22Rv1 (cell line): ENCODE data around the gene PRR36.
"Not testable (repeated sequence)": the region's sequence is repeated elsewhere in the genome, so short reads cannot be mapped to it uniquely, and the experiment has no call there.

ENCODE experiments used
- H3K27ac ChIP-seq: fragments of 450-650 bp; 2 replicates; pipeline ENCODE4 v1.5.1; 2017
- ZFX ChIP-seq: fragments of 450-650 bp; IDR thresholded peaks from 2 replicates; pipeline ENCODE4 v1.6.1; 2017; ENCODE audit warnings: antibody characterized with exemption, borderline replicate concordance
- TF ChIP-seq, protein P1 (sequence below): fragments of 450-650 bp; IDR thresholded peaks from 2 replicates; pipeline ENCODE4 v1.5.1; 2017; ENCODE audit warnings: mild to moderate bottlenecking

The PRR36 gene

DNA sequence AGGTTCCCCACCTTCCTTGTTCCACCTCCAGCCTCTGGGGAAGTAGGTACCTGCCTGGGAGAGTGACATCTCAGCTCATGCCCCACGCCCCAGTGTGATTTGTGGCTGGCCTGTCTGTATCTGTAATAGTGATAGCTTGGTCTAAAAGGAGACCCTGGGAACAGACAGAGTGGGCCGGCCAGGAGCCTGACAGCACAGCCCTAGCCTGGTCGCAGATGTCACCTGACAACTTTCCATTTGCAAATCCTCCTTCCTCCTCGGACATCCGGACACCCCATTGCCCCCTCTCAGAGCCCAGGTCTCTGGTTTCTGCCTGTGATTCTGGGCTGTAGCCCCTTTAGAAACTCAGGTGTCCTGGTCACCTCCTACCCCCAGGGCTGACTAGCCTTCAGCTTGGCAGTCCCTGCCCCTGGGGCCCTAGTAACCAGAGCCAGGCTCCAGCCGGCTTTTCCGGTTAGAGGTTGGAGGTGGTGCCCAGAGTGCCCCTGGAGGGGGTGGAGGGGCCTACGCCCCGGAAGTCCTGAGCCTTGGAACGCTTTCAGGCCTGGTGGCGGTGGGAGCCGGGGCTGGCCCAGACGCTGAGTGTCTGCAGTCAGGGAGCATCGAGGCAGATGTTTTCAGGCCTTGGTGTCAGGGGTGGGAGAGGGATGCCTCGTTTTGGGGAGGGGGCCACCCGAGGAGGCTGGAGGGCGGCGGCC, 20.6 kb upstream of the PRR36 start:
- TF ChIP-seq, protein P1, sequence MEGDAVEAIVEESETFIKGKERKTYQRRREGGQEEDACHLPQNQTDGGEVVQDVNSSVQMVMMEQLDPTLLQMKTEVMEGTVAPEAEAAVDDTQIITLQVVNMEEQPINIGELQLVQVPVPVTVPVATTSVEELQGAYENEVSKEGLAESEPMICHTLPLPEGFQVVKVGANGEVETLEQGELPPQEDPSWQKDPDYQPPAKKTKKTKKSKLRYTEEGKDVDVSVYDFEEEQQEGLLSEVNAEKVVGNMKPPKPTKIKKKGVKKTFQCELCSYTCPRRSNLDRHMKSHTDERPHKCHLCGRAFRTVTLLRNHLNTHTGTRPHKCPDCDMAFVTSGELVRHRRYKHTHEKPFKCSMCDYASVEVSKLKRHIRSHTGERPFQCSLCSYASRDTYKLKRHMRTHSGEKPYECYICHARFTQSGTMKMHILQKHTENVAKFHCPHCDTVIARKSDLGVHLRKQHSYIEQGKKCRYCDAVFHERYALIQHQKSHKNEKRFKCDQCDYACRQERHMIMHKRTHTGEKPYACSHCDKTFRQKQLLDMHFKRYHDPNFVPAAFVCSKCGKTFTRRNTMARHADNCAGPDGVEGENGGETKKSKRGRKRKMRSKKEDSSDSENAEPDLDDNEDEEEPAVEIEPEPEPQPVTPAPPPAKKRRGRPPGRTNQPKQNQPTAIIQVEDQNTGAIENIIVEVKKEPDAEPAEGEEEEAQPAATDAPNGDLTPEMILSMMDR = no peak
- TF ChIP-seq ZFX = no peak
- 0 out of 2 replicates have a peak overlapping the region, but pooled peaks have one; percentile 8 for H3K27ac ChIP-seq

DNA sequence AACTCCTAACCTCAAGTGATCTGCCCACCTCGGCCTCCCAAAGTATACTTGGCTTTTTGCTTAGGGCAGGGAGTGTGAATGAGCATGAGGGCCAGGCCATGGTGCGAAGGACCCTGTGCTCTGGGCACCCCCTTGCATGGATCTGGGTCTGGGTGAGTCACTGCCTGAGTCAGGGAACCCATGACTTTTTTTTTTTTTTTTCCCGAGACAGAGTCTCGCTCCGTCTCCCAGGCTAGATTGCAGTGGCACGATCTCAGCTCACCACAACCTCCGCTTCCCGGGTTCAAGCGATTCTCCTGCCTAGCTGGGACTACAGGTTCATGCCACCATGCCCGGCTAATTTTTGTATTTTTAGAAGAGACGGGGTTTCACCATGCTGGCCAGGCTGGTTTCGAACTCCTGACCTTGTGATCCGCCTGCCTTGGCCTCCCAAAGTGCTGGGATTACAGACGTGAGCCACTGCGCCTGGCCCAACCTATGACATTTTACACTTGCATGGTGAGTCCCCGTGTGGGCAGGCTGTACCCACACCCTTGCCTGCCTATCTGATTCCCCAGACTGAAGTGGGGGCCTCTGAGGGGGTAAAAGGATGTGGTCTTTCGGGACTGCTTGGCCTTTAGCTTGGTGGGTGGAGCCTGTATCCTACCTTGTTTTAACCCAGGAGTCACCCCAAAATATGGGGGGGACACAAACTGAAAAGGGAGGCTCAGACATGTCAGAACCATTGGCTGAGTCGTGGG, 19.3 kb upstream of the PRR36 start:
- not testable (repeated sequence) for H3K27ac ChIP-seq

DNA sequence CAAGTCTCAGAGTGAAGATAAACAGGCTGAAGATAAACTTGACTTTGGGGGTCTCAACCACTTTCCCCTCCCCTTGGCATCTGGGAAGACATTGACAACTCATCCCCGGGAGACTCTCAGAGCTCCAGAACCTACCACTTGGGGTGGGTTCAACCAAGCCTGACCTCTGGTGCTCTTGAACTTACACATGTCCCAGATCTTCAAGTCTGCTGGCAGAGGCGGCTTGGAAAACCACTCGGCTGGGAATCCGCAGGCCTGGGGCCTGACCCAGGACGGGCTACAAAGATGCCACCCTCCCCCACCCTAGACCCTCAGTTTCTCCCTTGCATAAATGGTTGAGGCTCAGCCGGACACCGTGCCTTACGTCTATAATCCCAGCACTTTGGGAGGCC, 14.6 kb upstream of the PRR36 start:
- H3K27ac ChIP-seq = peak overlapping the region; percentile 36; the same call in 1 of the 2 replicates
- TF ChIP-seq ZFX = no peak
- TF ChIP-seq, protein P1 = no peak

DNA sequence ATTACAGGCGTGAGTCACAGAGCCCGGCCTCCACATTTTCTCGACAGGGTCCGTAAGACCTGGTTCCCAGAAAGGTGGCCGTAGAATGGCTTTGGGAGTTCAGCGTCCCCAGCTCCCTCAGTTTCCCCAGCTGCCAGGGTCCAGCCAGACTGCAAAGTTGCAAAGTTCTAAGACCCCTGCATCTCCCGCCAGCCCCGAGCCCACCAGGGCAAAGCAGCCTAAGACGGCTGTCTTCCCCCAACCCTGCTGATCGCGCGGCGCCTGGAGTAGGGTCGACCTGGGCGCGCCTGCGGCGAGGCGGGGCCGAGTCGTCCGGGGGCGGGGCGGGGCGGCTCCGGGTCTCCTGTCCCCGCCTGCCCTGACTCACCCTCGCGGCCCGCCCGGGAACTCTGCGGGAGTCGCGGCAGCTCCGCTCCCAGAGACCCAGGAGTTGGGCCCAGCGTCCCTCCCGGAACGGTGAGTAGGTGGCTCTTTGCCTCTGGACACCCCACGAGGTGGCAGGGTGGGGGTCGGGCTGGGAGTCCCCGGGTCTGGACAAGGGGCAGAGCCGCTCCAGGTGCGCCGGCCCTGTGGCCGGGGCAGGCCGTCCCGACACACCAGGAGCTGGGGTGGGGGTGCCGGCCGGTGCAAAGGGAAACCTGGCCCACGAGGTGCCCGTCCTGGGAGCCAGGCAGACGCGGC, 14.1 kb upstream of the PRR36 start, which contains the start of gene LRRC8E:
TSS of gene LRRC8E (plus strand) at position 366 of the 681 bp plus-strand sequence. CDS start 7,094 bp downstream, outside the sequence.
- no peak for TF ChIP-seq ZFX
- TF ChIP-seq, protein P1 = no peak
- H3K27ac ChIP-seq = peak within 1 kb of the TSS; percentile 36; the same call in 1 of the 2 replicates

GRCh38 chr19:7887408-7888144, 13.4 kb upstream of the PRR36 start:
- no peak overlapping the region for H3K27ac ChIP-seq
- TF ChIP-seq ZFX = no peak
- TF ChIP-seq, protein P1 = no peak

- H3K27ac ChIP-seq = no peak overlapping the region
- TF ChIP-seq, protein P1 = no peak
- TF ChIP-seq ZFX = no peak
Observed at GRCh38 chr19:7885818-7886217, 11.6 kb upstream of the PRR36 start.
